Liver (tissue), 3 donors: Measurements from ENCODE around the gene CNP.

Source experiments
- TAF1 ChIP-seq: conservative IDR thresholded peaks from 2 replicates; pipeline ENCODE4 v1.6.1; 2016; ENCODE audit warnings: antibody characterized with exemption, mild to moderate bottlenecking
- TF ChIP-seq, protein P1 (sequence below): fragments of 150-350 bp; IDR thresholded peaks from 2 replicates; pipeline ENCODE4 v1.5.1; 2017; ENCODE audit warnings: improper control_type of control experiment, low read depth, low read length; ENCODE audit not compliant: missing input control
- donor health status: healthy.
- donor health status: healthy.

DNA sequence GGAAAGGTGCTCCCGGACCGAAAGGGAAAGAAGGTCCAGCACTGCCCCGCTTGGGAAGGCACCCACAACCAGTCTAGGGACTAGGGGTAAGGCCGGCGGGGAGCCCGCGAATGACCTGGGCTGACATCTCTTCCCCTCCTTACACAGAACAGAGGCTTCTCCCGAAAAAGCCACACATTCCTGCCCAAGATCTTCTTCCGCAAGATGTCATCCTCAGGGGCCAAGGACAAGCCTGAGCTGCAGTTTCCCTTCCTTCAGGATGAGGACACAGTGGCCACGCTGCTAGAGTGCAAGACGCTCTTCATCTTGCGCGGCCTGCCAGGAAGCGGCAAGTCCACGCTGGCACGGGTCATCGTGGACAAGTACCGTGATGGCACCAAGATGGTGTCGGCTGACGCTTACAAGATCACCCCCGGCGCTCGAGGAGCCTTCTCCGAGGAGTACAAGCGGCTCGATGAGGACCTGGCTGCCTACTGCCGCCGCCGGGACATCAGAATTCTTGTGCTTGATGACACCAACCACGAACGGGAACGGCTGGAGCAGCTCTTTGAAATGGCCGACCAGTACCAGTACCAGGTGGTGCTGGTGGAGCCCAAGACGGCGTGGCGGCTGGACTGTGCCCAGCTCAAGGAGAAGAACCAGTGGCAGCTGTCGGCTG, 1.5 kb downstream of the CNP start:
- TF ChIP-seq TAF1: no peak
- TF ChIP-seq, protein P1, sequence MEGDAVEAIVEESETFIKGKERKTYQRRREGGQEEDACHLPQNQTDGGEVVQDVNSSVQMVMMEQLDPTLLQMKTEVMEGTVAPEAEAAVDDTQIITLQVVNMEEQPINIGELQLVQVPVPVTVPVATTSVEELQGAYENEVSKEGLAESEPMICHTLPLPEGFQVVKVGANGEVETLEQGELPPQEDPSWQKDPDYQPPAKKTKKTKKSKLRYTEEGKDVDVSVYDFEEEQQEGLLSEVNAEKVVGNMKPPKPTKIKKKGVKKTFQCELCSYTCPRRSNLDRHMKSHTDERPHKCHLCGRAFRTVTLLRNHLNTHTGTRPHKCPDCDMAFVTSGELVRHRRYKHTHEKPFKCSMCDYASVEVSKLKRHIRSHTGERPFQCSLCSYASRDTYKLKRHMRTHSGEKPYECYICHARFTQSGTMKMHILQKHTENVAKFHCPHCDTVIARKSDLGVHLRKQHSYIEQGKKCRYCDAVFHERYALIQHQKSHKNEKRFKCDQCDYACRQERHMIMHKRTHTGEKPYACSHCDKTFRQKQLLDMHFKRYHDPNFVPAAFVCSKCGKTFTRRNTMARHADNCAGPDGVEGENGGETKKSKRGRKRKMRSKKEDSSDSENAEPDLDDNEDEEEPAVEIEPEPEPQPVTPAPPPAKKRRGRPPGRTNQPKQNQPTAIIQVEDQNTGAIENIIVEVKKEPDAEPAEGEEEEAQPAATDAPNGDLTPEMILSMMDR: no peak
